SKM-1 treated with dmso at 0.1 percent for 144 hours (cell line): ENCODE data around the gene ETFA.

ENCODE experiments used
- DNase-seq: peaks from one replicate; lab custom pipeline; 2025; ENCODE audit not compliant: unreplicated experiment; lab: John Stamatoyannopoulos, UW

ETFA gene

DNA sequence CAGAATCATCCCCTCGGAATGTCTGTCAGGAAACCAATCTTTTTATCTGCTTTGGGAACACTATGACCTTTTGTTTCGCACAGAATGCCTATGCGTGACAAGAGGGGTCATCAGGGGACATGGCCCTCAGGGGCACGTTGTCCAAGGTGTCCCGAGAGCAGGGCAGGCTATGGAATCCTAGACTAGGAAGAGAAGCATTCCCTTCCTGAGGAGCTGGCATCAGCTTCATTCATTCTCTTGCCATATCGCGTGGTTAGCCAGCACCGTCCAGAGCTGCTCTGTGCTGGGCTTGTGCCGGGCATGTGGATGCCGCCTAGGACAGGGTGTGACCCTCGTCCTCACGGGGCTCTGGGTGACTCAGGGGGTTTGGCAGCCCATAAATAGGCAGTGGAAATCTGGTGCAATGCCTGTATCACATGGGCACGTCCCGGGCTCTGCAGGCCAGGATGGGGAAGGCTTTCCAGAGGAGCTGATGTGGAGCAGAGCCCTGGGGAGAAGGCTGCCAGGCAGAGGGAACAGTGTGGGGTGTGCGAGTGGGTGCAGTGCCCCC, 133.7 kb downstream of the ETFA start:
- no peak for DNase-seq

DNA sequence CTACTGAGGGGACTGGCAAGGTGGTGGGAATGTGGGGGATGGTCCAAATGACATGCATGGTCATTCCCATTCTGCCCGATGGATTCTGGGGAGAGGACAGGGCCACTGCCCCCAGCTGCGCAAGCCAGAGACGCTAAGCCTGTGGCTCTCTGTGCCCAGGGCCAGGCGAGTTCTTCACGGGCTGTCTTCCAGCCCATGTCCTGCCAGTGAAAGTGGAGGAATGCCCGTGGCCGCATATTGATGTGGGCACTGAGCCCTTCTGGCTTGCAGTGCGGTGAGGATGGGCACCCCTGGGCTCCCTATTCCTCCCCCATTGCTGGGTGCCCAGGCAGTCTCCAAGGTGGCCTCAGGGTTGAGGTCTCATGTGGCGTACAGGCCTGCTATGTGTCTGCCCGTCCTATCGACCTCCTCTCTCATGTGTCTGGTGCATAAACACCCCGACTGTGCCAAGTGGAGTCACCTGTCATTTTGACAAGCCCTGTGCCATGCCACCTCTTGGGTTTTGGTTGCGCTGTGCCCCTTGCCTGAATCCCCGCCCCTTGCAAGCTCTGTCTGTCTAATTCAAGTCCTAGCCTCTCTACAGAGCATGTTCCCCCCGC, 134.7 kb downstream of the ETFA start:
- no peak for DNase-seq

DNA sequence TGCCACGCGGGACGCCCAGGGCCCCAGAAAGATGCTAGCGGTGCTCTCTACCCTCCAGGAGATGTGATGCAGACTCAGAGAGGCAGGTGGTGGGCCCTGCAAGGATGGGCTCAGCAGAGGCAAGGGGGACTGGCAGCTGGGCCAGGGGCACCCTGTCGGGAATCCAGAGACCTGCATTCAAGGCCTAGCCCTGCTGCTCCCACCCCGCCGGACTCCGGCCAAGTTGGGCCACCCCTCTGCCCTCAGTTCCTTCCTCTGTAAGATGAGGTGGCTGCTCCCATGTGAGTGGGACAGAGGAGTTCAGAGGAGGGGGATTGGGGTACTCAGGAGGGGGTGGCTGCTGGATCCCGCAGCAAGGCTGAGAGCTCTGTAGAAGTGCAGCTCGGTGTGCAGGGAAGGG, 135.2 kb downstream of the ETFA start:
- no peak for DNase-seq

DNA sequence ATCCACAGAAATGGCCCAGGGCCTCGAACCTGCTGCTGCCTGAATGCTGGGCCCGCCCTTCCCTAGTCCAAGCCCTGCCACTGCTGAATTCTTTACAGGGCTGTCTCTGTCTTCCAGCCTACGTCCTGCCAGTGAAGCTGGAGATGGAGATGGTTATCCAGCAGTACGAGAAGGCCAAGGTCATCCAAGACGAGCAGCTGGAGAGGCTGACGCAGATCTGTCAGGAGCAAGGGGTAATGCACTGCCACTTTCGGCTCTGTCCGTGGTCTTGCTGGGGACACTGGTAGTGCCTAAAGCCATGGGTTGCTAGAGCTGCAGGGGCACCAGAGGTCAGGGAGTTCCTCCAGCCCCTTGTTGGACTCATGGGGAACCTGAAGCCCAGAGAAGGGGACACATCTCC, 135.8 kb downstream of the ETFA start:
- DNase-seq: no peak

DNA sequence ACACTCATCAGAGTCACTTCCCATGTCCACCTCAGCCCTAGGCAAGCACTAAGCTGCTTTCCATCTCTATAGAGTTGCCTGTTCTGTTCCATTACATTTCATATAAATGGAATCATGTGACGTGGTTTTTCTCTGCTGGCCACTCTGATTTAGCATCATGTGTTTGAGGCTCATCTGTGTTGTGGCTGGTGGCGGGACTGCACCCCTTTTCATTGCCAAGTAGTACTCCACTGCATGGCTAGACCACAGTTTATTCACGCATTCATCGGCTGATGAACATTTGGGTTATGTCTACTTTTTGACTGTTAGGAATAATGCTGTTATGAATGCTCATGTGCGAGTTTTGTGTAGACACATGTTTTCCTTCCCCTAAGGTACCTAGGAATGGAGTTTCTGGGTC, 136.6 kb downstream of the ETFA start:
- no peak for DNase-seq

DNA sequence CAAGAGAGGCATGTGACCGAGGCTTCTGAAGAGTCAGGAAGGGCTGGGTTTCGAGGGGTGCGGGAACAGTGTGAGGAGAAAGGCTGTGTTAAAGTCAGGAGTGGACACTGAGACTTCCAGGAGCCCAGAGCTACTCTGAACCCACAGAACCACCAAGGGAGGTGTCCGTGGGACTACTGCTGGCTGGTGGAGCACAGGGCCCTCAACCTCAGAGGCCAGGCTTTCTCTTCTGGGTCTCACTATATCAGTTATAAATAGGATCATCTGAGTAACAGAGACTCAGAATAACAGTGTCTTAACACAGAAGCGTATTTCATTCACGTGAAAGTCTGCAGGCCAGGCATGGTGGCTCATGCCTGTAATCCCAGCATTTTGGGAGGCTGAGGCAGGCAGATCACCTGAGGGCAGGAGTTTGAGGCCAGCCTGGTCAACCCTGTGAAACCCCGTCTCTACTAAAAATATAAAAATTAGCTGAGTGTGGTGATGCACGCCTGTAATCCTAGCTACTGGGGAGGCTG, 137.9 kb downstream of the ETFA start:
- DNase-seq: no peak

DNA sequence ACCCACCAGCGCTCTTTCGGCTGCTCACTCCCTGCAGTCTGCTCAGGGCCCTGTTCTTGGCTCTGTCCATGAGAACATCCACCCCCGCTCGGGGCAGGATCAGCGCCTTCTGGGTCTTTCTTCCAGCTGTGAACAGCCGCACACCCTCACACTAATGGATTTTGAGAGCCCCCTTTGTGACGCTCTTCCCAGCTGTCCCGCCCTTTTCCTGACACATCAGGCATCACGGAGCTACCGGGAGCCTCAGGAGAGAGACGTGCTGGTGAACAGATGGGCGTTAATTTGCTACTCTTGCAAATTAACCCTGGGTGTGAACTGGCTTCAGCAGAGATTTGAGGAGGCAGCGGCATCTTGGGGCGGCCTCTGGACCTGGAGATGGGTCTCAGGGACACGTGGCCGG, 138.5 kb downstream of the ETFA start:
- DNase-seq: no peak

DNA sequence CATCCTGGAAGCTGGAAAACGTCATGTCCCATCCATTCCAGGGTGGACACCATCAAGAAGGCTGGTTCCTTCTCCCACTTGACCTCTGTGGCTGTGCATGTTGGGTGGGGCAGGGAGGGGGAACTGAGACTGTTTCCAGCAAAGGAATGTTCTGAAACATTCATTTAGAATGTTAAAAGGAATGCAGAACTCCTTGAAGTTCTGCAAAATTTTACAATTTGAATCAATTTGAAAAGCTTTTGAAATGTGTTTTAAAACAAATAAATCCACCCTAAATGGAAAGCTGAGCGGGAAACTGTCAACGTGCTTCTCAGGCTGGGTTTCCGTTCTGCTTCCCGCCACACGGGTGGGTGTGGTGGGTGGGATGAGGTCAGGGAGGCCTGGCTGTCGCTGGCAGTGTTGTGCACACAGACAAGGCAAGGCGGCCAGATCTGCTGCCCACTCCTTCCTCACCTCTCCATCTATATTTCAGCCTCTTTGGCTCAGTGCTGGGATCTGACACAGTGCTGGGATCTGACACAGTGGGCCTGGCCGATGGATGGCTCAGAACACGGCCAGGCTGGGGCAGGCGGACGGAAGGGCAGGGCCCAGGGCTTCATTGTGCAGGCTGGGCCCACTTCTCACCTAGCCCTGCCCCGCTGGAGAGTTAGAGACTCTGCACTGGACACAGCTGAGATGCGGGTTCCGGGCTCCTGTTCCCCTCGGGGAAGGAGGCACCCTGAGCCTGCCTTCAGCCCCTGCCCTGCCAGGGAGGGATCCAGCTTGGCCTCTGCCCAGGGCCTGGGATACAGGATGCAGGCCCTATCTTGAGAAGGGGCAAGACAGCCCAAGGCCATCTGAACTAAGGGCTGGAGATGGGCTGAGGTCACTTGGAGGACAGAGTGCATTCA, 141.1 kb downstream of the ETFA start:
- DNase-seq: no peak

DNA sequence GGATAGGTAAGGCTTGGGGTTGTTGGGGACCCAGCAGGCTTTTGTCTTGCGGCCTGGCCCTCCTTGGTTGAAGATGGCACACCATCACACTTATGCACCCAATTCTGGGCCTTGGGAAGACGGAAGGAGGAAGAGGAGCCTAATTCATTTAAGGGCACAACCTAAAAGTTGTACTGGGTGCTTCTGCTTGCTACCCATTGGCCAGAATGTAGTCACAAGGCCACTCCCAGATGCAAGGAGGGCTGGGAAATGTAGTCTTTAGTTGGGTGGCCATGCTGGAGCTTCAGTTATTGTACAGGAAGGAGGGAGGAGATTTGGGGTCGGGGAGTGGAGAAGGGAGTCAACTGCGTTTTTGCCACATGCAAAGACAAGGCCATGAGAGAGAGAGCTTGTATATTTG, 142.3 kb downstream of the ETFA start:
- DNase-seq: peak; percentile 60

DNA sequence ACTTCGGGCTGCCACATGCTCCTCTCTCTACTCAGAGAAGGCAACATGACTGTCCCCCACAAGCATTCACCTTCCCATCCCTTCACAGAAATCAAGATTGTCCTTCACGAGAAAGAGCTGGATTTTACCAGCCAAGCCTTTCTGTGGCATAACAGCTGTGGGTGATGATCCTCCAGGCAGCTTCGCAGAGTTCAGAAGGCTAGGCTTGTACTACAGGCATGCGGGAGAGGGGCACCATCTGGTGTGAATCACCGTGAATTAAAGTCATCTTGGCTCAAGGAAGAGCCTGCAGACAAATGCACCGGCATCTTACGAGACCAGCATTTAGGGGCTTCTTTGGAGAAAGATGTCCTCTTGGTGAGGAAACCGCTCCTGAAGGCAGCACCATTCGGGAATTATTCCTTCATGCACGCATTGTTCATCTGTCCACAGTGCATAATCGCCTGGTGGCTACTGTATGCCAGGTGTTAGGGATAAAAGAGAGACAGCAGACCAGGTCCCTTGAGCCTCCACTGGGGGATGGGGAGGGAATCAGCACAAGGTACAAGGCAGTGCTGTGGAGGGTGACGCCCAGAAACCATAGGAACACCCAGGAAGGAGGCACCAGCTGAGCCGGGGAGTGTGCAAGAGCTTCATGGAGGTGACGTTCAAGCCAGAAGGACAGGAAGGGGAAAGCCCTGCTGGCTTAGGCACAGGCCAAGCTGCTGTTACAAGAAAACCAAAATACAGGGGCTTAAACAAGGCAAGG, 142.9 kb downstream of the ETFA start:
- DNase-seq: no peak

DNA sequence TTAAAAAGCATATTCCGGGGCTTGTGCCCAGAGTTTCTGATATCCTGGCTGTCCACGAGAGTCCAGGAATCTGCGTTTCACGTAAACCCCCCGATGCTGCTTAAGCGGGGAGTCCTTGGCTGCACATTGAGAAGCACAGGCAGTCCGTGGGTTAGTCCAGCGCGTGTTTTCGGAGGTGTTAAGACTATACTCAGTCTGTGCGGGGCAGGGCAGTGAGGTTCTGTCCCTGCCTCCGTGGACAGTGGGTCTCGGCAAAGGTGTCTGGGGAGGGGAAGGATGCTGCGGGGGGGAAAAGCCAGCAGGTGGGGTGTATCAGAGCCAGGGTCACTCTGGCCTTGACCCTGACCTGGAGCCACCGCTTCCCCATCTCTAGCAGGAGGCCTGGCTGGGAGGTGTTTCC, 145.3 kb downstream of the ETFA start:
- DNase-seq: no peak
